GM19468 (cell line): Measurements from ENCODE around the gene MVP.

ENCODE experiments used
- ATAC-seq: cut with Tn5 transposase; IDR thresholded peaks from one replicate; pipeline ENCODE4 v1.9.1; 2021; ENCODE audit warnings: mild to moderate bottlenecking, moderate library complexity, moderate number of reproducible peaks; ENCODE audit not compliant: unreplicated experiment; ENCODE audit errors: extremely low read depth

The MVP gene

DNA sequence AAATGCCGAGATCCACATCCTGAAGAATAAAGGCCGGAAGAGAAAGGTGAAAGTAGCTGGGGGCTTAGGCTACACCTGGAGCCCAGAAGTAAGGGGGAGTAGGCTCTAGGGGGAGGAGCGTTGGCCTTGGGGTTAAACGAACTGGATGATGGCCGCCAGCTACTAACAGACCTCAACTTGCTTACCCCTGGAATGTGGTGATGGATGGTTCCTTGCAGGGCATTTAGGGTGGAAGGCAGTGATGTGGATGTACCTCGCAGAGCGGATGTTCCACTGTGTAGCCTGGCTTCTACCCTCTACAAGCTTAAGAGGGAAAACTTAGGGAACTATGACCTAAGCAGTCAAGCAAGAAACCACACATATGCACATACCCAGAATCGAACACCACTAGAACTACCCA, 16.2 kb upstream of the MVP start:
- ATAC-seq: no peak

DNA sequence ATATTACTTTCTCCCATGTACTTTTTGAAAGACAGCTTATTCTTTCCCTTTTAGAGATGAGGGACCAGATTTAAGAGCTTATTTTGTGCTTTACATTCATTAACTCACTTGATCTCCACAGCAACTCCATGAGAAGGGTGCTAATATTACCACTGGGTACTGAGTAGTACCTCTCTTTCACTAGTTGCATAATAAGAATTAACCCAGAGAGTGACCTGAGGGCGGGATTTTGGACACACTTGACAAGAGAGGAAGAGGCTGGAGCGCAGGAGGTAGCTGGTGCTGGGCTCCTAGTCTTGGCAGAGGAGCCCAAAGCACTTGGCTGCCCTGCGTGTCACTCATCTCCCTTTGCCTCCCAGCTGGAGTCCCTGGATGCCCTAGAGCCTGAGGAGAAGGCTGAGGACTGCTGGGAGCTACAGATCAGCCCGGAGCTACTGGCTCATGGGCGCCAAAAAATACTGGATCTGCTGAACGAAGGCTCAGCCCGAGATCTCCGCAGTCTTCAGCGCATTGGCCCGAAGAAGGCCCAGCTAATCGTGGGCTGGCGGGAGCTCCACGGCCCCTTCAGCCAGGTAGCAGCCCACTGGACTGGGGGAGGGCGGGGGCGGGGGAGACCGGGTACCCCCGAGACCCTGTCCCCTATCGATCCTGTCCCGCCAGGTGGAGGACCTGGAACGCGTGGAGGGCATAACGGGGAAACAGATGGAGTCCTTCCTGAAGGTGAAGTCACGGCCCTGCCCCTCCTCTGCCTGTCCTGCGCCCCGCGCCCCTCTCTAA, 15.6 kb upstream of the MVP start:
- no peak for ATAC-seq

DNA sequence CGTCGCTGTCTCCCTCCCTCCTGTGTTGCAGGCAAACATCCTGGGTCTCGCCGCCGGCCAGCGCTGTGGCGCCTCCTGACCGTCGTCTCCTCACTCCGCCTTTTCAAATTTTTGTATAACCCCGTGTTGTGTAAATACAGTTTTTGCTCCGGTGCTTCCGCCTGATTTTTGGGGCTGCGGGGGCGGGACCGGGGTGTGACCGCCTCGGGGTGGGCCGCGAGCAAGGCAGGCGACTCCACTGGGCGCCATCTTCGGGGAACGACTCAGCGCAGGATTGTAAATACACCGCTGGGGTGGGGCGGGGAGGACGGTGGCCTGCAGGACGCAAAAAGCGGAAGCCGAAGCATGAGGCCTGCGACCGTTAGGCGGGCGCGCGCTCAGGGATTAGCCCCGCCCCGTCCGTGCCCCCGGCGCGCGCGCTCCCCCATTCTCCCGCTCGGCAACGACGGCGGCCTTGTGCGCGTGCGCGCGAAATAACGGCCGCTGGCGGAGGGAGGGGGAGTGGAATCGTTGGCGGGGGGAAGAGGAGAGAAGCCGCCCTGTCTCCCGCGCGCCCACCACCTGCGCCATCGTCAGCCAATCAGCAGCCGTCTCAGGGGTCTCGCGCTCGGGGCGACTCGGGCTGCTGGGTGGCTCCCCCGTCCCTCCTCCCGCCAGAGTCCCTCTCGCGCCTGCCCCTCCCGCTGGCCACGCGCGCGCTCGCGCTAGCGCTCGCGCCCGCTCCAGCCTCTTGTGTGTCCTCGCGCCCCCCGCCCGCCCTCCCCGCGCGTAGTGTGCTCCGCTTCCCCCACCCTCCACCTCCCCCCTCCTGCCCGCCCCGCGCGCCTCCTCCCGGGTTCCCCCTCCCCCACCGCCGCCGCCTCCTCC, 14.8 kb upstream of the MVP start:
- ATAC-seq: peak; percentile 33

DNA sequence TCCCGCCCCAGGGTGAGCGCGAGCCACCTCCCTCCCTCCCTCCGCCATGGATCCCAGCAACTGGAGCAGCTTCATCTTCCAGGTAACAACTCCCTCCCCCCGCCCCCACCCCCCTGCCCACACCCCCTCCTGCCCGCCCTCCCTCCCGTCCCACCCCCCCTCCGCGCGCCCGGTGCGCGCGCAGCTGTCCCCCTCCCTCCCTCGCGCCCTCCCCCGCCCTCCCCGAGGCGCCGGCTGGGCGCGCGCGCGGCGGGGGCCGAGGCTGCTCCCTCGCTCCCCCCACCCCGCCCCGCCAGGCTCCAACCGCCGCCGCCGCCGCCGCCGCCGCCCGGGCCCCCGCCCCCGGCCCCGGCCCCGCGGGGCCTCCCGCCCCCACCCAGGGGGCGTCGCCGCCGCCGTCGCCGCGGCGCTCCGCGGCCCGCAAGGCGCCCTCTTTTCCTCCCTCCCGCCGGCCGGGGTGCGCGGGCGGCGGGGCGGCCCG, 14.1 kb upstream of the MVP start, which contains the start of gene MAZ:
Gene MAZ, plus strand, starts transcription at position 431 of the 481 bp plus-strand sequence. CDS start 173 bp downstream, outside the sequence.
- ATAC-seq: no peak

DNA sequence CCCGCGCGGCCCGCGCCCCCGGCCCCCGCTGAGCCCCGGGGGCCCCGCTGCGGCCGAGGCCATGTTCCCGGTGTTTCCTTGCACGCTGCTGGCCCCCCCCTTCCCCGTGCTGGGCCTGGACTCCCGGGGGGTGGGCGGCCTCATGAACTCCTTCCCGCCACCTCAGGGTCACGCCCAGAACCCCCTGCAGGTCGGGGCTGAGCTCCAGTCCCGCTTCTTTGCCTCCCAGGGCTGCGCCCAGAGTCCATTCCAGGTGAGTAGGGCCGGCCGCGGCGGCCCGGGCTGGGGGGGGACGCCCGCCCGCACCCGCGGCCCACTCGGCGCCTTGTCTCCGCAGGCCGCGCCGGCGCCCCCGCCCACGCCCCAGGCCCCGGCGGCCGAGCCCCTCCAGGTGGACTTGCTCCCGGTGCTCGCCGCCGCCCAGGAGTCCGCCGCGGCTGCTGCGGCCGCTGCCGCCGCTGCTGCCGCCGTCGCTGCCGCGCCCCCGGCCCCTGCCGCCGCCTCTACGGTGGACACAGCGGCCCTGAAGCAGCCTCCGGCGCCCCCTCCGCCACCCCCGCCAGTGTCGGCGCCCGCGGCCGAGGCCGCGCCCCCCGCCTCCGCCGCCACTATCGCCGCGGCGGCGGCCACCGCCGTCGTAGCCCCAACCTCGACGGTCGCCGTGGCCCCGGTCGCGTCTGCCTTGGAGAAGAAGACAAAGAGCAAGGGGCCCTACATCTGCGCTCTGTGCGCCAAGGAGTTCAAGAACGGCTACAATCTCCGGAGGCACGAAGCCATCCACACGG, 13.4 kb upstream of the MVP start:
- ATAC-seq: no peak

DNA sequence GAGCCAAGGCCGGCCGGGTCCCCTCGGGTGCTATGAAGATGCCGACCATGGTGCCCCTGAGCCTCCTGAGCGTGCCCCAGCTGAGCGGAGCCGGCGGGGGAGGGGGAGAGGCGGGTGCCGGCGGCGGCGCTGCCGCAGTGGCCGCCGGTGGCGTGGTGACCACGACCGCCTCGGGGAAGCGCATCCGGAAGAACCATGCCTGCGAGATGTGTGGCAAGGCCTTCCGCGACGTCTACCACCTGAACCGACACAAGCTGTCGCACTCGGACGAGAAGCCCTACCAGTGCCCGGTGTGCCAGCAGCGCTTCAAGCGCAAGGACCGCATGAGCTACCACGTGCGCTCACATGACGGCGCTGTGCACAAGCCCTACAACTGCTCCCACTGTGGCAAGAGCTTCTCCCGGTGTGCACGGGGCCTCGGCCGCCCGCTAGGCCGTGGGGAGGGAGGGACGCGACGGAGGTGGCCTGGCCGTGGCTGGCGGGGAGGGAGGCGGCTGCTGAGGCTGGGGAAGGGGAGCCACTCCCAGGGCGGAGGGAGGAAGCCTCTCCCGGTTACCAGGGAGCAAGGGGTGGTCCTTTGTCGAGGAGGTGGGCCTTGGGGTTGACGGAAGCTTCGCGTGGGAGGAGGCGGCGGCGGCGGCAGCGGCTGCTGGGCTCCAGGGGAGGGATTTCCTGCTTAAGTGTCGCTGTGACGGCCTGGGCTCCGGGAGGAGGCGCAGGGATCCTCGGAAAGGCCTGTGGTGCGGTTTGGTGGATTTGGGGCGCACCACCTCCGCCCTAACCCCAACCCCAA, 12.6 kb upstream of the MVP start:
- ATAC-seq: no peak

DNA sequence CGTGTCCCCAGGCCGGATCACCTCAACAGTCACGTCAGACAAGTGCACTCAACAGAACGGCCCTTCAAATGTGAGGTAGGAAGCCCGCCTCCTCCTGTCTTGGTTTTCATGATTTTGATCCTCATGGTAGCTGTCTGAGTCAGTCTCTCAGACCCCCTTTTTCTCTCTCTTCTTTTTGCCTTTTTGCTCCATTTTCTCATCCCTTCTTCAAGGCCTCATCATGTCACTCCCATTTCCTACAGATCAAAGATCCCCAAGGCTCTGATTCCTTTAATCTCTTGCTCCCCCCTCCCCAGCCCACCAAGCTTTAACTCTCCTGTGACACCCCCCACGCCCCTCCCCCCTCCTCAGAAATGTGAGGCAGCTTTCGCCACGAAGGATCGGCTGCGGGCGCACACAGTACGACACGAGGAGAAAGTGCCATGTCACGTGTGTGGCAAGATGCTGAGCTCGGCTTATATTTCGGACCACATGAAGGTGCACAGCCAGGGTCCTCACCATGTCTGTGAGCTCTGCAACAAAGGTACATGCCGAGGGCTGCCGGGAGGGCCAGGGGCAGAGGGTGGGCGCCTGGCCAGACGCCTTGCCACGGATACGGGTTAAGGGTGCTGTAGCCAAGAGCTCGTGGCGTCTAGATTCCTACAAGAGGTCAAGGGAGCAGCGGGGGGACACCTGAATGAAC, 11.9 kb upstream of the MVP start:
- no peak for ATAC-seq

DNA sequence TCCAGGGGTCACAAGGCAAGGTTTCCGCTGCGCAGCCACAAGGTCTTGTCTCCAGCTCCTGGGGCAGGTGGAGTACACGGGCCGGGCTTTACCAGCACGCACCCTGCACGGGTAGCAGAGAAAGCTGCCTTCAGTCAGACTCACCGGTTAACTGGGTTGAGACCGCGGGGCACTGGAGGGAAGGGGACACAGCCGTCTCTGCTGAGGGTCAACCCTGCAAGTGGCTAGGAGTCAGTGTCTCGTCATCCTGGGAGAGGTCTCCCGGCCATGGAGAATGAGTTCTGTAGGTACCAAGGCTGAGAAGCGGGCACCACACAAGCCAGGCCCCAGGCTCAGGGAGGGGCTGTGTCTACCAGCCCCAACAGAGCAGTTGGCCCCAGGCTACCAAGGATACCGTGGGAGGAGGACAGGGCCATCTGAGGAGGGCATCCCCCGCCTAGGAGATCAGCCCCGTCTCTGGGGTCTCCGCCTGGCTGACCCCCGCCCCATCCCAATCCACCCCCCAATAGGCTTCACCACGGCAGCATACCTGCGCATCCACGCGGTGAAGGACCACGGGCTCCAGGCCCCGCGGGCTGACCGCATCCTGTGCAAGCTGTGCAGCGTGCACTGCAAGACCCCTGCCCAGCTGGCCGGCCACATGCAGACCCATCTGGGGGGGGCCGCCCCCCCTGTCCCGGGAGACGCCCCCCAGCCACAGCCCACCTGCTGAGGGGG, 11.1 kb upstream of the MVP start:
- ATAC-seq: no peak

DNA sequence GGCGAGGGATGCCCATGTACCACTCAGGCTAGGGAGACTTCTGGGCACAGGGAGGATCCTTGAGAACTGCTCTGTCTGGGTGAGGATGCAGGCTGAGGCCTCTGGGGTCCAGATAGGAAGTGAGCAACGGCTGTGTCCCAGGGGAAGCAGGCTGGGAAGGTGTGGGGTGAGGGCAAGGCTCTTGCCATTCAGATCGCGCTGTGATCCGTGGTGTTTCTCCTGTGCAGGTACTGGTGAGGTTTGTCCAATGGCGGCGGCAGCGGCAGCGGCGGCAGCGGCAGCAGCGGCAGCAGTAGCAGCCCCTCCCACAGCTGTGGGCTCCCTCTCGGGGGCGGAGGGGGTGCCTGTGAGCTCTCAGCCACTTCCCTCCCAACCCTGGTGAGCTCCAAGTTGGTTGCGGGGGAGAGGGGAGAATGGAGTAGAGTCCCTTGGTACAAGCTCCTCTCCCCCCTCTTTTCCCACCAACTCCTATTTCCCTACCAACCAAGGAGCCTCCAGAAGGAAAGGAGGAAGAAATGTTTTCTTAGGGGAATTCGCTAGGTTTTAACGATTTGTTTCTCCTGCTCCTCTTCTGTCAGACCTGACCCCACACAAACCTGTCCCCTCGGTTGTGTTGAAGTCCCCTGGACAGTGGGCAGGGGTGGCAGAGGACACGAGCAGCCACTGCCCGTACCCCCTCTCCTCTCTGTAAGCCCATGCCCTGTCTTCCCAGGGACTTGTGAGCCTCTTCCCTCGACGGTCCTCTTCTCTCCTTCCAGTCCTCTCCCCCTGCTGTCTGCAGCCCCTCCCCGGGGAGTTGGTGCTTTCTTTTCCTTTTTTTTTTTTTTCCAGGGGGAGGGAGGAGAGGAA, 10.2 kb upstream of the MVP start:
- ATAC-seq: no peak

DNA sequence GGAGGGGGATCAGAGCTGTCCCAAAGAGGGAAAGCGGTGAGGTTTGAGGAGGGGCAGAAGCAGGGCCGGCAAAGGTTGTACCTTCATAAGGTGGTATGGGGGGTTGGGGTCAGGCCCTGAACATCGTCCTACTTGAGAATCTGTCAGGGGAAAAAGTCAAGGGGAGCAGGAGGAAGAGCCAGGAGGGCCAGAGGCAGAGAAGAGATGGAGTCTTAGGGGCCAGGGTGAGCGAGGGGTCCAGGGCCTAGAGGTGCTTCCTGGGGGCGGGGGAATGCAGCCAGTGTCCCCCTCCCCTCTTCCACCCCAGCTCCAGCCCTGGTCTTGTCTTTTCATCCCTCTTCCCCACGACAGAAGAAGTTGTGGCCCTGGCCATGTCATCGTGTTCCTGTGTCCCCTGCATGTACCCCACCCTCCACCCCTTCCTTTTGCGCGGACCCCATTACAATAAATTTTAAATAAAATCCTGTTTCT, 9.5 kb upstream of the MVP start:
- no peak for ATAC-seq

DNA sequence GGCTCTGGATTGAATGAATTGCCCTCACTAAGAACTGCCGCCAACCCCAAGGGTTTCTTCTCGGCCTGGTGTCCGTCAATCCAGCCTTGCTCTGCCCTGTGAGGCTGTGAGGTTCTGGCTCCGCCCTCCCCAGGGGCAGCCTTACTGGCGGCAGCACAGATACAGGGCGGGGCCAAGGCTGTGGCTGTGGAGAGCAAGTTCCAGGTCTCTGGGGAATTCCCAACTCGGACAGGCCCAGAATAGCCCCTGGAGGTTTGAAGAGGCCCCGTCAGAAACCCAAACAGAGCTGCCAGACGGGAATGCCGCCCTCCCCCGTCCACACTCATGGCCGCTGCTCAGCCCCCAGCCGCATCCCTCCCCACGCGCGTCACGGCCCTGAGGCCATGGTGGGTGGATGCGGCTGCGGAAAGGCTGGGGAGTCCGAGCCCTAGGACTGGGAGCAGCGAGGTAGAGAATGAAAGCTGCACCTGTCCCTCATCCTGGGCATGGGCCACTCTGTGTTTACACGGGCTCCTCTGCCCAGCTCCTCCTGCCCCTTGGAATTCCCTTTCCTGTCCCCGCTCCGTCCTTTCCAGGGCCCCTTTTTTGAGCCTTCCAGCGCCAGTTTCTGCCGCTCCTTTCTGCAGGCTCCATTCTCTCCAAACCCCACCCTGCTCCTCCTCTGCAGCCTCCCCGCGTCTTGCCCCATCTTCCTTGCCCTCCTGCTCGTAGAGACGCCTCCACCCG, 8.9 kb upstream of the MVP start:
- no peak for ATAC-seq

DNA sequence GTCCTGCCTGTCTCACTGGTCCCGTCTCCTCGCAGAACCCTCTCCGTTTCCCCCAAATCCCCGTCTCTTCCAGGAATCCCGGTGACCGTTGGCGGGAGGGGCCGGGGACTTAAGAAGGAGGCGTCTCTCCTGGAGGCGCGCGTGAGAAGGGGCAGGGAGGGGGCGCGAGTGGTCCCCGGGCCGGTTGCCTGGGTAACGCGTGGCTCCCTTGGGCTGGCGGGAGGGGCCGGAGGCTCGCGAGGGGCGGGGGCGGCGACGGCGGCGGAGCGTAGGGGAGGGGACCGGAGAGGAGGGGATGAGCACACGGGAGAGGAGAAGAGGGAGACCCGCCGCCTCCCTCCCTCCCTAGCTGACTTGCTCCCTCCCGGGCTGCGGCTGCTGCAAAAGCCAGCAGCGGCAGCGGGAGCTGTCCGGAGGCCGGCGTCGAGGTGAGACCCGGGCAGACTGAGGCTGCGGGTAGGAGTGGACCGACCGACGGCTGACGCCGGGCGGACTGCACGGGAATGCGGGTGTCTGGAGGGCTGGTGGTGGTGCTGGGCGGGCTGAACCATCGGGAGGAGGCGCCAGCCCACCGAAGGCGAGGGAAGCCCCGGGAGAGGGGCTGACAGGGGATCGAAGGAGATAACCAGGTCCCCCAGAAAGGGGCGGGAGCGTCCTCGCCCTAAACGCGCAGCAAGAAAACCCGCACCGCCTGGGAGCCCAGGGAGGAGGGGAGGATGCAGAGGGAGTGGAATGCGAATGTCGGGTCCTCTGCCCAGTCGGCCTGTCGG, 8.2 kb upstream of the MVP start, which contains the start of gene PRRT2:
Gene PRRT2, plus strand, starts transcription at position 298 of the 770 bp plus-strand sequence. CDS start 862 bp downstream, outside the sequence.
- no peak for ATAC-seq

DNA sequence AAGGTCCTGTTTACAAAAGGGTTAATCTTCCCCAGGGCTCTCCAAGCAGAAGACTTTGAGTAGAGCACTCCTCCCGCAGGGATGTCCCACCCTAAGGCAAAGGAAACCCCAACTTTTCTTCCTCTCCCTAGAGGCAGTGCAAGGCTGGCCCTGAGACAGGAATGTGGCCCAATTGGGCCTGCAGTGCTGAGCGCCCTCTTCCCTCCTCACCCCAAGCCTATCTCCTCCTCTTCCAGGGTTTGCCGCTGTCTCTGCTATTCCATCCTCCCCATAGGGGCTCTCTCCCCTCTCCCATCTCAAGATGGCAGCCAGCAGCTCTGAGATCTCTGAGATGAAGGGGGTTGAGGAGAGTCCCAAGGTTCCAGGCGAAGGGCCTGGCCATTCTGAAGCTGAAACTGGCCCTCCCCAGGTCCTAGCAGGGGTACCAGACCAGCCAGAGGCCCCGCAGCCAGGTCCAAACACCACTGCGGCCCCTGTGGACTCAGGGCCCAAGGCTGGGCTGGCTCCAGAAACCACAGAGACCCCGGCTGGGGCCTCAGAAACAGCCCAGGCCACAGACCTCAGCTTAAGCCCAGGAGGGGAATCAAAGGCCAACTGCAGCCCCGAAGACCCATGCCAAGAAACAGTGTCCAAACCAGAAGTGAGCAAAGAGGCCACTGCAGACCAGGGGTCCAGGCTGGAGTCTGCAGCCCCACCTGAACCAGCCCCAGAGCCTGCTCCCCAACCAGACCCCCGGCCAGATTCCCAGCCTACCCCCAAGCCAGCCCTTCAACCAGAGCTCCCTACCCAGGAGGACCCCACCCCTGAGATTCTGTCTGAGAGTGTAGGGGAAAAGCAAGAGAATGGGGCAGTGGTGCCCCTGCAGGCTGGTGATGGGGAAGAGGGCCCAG, 7.3 kb upstream of the MVP start:
- no peak for ATAC-seq

DNA sequence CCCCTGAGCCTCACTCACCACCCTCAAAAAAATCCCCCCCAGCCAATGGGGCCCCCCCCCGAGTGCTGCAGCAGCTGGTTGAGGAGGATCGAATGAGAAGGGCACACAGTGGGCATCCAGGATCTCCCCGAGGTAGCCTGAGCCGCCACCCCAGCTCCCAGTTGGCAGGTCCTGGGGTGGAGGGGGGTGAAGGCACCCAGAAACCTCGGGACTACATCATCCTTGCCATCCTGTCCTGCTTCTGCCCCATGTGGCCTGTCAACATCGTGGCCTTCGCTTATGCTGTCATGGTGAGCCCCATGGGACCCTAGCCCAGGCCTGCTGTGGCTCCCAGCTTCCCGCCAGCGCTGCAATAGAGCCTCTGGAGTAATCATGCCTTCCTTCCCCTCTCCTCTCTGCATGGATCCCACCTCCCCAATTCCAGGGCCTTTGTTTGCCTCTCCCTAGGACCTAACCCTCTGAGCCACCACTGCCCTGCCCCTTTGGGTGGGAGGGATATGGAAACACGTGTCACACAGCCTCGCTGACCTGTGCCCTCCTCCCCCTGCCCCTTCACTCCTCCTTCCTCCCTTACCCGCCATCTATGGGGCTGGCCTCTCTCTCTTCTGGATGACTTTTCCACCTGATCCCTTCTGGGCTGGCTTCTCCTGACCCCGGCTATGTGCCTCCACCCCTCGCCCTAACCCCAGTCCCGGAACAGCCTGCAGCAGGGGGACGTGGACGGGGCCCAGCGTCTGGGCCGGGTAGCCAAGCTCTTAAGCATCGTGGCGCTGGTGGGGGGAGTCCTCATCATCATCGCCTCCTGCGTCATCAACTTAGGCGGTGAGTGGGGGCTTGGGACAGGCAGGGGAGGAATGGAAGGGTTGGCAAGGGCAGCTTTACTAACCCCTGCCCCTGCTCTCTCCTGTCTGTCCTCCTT, 6.4 kb upstream of the MVP start:
- ATAC-seq: no peak
